ENCODE data around the gene CATSPERZ.

Gene CATSPERZ

DNA sequence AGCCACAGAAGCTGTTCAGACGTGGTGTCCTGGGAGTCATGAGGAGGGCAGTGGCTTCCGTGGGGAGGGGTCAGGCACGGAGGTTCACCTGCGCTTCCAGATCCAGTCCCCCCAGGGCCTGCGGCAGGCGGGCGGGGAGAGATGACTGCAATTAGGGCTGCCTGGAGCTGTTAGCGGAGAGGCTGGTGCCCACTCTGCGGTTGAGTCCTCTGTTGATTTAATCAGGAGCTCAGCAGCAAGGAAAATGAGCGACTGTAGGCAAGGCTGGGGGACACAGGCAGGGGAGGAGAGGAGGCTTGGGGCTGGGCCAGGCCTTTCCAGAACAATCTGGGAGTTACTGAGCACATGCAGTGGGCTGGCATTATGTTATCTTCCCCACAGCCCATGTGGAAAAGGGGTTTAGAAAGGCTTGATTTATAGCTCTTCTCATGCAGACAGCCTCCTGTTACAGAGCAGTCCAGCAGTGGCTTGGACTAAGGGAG lies 35.7 kb upstream of the CATSPERZ start:
- no peak for DNase-seq

- DNase-seq, result no peak
Observed at GRCh38 chr11:64265176-64266160, 34.7 kb upstream of the CATSPERZ start.

GRCh38 chr11:64266339-64266738 lies 33.8 kb upstream of the CATSPERZ start:
- DNase-seq, result no peak

DNA sequence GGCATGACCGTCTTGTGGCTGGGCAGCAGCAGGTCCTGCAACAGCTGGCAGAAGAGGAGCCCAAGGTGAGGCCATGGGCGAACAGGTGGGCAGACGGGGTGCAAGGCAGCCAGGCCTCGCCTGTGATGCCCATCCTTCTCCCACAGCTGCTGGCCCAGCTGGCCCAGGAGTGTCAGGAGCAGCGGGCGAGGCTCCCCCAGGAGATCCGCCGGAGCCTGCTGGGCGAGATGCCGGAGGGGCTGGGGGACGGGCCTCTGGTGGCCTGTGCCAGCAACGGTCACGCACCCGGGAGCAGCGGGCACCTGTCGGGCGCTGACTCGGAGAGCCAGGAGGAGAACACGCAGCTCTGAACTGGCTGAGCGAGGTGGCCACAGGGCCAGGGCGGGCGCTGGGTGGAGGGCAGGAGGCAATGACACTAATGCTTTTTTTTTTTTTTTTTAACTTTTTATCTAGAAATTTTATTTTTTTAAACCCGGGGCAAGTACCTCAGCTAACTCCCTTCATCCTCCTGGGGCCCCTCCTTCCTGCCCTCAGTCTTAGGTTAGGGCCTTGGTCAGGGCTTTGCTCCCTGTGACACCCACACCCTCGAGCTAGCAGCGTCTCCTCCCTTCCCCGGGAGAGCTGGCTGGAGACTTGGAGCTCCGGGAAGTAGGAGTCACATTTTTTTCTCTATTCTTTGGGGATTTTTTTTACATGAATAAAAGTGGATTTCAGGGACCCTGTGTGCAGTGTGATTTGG lies 32.8 kb upstream of the CATSPERZ start:
- DNase-seq, result no peak

DNA sequence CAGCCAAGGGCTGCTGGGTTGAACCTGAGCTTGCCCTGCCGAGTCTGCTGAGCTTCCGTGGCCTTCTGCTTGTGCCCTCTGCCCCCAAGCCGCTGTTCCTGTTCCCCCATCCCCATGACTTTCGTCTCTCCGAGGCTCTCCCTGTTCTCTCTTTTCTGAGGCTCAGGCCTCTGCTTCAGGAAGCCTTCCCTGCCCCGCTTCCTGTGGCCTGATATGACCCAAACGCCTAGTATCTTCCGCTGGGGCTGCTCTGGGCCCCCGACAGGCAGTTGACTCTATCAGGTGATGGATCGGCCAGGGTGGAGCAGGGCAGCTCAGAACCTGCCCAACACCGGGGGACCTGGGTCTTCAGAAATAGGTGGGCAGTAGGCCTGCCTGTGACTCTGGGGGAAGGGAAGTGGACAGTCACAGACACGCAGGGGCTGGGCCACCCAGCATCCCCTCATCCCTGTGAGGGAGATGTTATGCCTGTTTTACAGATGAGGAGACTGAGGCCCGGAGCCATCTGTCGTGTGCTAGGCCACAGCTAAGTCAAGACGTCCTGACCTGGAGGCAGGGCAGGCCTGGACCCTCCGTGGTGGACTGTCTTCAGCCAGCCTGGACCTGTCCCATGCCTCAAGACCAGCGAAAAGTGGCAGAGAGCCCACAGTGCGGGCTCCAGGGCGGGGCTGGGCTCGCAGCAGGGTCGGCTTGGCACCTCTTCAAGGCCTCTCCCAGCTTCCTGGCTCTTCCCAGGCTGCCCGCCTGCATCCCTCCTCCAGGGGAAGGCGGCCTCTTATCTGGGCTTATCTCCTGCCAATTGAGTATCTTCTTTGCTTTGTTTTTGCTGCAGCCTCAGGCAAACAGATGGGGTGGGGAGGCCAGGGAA lies 31.9 kb upstream of the CATSPERZ start:
- DNase-seq, result peak; percentile 53

DNA sequence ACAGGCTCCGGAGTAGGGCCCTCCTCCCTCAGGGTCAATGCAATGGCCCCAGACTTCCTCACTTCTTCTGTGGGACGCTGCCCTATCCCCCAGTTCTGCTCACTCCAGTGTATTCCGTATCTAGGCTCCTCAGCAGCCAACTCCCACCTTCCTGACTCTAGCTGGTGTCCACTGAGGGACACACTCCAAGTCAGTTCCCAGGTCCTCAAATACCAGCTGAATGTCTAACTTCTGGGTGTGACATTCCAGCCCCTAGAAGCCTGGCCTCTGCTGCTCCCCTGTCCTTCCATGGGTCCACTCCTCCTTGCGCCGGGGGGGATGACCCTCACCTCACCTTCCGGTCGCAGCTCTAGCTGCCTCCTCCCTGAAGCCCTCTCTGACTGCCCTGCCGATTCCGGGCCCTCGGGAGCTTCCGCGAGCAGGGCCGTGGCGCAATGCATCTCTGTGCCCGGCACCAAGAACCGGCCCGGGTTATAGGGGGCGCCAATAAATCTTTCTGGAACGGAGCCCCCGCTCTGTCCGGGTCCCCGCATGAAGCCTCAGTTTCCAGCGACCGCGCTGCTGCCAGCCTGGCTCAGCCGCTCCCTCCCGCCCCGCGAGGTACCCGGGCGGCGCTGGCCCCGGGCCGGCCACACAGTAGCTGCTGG lies 31.1 kb upstream of the CATSPERZ start:
- DNase-seq, result peak; percentile 58

GRCh38 chr11:64269540-64270220 lies 30.5 kb upstream of the CATSPERZ start:
- peak; percentile 97 for DNase-seq

DNA sequence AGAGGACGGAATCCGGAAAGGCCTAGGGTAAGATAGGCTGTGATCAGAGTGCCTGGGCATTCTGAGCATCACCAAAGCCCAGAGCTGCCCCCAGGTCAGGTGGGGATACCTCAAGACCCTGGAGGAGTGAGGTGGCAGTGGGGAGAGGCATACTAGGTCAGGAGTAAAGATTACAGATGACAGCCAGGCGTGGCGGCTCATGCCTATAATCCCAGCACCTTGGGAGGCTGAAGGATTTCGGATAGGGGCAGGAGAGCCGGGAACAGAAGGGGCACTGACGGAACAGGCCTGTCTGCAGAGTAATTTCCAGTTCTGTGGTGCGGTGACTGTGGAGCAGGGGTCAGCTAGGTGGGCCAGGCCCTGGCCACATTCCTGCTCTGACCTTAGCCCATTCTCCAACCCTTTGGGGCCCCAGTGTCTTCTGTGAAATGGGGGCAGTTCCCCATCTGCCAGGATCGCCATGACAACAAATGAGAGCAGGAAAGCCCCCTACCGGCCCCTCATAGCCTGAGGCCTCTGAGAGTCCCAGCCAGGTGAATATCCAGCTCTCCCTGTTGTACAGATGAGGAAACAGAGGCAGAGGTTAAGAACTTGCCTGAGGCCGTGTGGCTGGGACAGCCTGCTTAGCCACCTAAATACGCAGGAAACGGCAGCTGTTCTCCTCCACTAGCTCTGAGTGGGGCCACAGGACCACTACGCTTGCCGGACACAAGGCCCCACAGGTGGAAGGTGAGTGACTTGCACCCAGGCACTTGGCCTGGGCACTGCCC lies 24.9 kb upstream of the CATSPERZ start:
- no peak for DNase-seq

- no peak for DNase-seq
Observed at GRCh38 chr11:64275841-64276240, 24.3 kb upstream of the CATSPERZ start.

- no peak for DNase-seq
Observed at GRCh38 chr11:64276653-64277431, 23.3 kb upstream of the CATSPERZ start.

- no peak for DNase-seq
Observed at GRCh38 chr11:64278576-64279190, 21.5 kb upstream of the CATSPERZ start.

DNA sequence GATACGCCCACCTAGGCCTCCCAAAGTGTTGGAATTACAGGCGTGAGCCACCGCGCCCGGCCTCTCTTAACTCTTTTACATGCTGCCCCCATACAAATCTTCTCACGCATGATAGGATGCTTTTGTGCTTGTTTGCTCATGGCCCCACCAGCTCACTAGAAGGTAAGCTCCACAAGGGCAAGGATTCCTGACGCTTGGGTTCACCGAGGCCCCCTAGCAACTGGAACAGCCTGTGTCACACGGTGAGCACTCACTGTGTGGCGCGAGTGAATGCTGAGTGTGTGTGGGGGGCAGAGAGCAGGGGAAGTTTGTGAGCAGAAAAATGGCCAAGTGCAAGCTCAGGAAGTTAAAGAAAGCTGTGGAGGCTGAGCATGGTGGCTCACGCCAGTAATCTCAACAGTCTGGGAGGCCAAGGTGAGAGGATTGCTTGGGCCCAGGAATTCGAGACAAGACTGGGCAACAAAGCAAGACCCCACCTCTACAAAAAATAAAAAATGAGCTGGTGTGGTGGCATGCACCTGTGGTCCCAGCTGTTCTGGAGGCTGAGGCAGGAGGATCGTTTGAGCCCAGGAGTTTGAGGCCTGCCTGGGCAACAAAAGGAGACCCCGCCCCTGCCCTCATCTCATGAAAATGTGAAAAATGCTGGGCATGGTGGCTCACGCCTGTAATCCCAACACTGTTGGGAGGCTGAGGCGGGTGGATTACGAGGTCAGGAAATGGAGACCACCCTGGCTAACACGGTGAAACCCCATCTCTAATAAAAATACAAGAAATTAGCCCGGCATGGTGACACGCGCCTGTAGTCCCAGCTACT lies 18.0 kb upstream of the CATSPERZ start:
- DNase-seq, result no peak

DNA sequence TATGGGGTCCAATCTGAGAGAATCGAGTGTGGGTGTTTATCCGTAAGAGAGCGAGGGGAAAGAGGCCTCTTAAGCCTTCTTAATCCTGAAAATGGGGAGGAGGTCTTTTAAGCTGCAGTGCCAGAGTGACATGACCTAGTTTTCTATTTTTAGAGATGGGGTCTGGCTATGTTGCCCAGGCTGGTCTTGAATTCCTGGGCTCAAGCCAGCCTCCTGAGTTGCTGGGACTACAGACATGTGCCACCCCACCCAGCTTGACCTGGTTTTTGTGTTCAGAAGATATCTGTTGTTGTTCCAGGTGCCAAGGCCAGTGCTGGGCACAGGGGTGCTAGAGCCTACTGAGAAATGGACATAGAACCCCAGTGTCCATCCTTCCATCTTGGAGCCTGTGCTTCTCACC lies 17.1 kb upstream of the CATSPERZ start:
- DNase-seq, result no peak

- DNase-seq, result peak; percentile 80
Observed at GRCh38 chr11:64284048-64284961, 15.9 kb upstream of the CATSPERZ start, which contains the start of gene BAD. BAD (minus strand) TSS chr11:64284665; CDS start chr11:64284368, 297 bp downstream.

DNA sequence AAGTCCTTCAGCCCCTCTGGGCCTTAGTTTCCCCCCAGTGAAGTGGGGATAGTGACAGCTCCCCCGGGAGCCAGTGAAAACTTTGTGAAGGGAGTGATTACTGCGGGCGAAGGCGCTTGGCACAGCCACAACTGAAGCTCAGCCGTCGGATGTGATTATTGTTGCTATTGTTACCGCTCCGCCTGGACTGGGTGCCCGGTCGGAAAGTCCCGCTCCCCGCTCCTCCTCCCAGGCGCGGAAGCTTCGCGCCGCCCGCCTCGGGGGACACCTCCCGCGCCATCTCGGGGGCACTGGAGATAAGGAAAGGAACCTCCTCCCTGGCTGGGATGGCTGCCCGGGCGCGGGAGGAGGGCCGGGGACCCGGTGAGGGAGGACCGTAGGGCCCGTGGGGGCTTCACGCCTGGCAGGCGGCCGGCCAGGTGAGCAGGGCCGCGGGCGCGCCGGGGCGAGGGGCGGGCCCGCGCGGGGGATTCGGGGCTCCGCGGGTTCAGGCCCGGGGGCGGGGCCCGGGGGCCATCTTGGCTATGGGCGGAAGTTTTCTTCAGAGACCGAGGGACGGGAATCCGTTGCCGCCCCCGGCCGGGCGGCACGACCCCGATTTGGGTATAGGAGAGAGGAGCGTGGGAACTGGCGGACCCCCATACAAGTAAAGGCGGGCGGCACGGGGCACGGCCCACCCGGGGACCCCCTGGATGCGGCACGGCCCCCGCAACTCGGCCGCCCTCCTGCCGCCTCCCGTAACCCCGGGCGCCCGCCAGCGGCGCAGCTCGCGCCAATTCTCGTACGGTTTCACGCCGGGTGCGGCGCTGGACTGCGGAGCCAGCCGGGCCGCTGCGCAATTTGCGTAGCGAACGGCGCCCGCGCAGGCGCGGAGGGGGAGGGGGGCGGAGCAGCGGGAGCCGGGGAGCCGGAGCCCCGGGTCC lies 14.9 kb upstream of the CATSPERZ start, which contains the start of gene GPR137:
Gene GPR137, plus strand, starts transcription at position 887 of the 923 bp plus-strand sequence. CDS start 677 bp downstream, outside the sequence.
- peak; percentile 30 for DNase-seq
